Tibial nerve (tissue), 4 donors: Measurements from ENCODE around the gene DNM1.

Experiments
- EP300 ChIP-seq, 2 donors: sonication (generic); formaldehyde crosslinking; IDR thresholded peaks; one replicate each; pipeline ENCODE4 v1.6.1; 2017; ENCODE audit warnings: antibody characterized with exemption in 2 of 2, mild to moderate bottlenecking in 1 of 2
- POLR2A ChIP-seq, 2 donors: fragments of 450-650 bp; IDR thresholded peaks; one replicate each; pipeline ENCODE4 v1.6.1; 2017; ENCODE audit warnings: antibody characterized with exemption in 2 of 2, mild to moderate bottlenecking in 2 of 2, moderate library complexity in 2 of 2
- TF ChIP-seq, protein P1 (sequence below), 5 experiments: fragments of 200-600 bp in 3 of 5; fragments of 450-650 bp in 2 of 5; sonication (generic) in 3 of 5; IDR thresholded peaks; one replicate each; pipeline ENCODE4 v1.5.1; 2016 to 2019; ENCODE audit warnings: antibody characterized with exemption in 5 of 5, mild to moderate bottlenecking in 3 of 5, moderate library complexity in 2 of 5

DNA sequence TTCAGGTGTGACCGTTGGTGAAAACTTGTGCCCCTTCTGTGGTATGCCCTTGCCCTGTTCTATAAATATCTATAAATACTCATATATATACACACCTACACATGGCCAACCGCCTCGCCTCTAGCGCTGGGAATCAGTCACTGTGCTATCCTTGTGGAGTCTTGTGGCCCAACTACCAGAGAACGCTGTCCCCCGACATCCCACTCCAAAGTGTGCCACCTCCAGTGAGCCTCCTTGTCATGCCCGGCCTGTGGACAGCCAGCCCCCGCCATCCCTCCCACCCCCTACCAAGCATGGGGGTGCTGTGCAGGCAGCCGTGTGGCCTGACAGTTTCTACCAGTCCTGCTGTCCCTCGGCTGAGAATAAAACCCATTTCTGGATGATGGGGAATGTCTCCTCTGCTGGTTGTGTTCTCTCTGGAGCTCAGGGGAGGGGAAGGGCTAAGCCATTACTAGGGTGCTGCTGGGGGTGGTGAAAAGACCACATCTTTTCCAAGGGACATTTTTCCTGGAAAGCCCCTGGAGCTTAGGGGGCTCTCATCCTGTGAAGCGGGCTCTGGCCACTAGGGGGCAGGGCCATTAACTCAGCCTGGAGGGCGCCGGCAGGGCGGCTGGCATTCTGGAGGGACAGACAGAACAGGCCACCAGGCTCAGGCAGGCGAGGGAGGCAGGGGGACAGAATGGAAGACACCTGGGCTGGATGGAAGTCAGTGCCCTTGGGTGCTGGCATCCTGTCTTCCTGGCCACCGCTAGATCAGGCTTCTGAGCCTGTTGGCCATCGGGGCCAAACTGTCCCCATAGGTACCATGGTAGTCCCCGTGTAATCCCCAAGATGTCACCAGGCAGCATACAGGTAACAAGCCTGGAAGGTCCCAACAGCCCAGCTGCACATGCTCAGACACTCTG is 51.9 kb downstream of the DNM1 start:
- TF ChIP-seq, protein P1, sequence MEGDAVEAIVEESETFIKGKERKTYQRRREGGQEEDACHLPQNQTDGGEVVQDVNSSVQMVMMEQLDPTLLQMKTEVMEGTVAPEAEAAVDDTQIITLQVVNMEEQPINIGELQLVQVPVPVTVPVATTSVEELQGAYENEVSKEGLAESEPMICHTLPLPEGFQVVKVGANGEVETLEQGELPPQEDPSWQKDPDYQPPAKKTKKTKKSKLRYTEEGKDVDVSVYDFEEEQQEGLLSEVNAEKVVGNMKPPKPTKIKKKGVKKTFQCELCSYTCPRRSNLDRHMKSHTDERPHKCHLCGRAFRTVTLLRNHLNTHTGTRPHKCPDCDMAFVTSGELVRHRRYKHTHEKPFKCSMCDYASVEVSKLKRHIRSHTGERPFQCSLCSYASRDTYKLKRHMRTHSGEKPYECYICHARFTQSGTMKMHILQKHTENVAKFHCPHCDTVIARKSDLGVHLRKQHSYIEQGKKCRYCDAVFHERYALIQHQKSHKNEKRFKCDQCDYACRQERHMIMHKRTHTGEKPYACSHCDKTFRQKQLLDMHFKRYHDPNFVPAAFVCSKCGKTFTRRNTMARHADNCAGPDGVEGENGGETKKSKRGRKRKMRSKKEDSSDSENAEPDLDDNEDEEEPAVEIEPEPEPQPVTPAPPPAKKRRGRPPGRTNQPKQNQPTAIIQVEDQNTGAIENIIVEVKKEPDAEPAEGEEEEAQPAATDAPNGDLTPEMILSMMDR (IDR thresholded peaks at IDR 0.05): peak; percentile 75 to 82 (median 81)
- no peak for TF ChIP-seq EP300 (IDR thresholded peaks at IDR 0.05)
- no peak for TF ChIP-seq POLR2A (IDR thresholded peaks at IDR 0.05)
